Stimulated activated CD4-positive, alpha-beta T cell treated with anti-CD3 and anti-CD28 coated beads, Interleukin-15, amount 100 ng/mL, for 24 hours (primary cell): ENCODE data around the gene ENTPD3.
A peak's percentile ranks its signal among the peaks of the same experiment; 100 is the strongest.

Experiments
- DNase-seq: peaks from one replicate; pipeline ENCODE4 v3.0.0-alpha.2; 2020

ENTPD3 gene

GRCh38 chr3:40387001-40387894 lies at the start of gene ENTPD3:
Gene ENTPD3, plus strand, starts transcription at chr3:40387184. Its CDS starts 874 bp downstream, at chr3:40388058.
- DNase-seq = peak; percentile 66

GRCh38 chr3:40339871-40340270 lies 47.1 kb upstream of the ENTPD3 start:
- DNase-seq = no peak

GRCh38 chr3:40340541-40341170 lies 46.3 kb upstream of the ENTPD3 start:
- no peak for DNase-seq

GRCh38 chr3:40341671-40342070 lies 45.3 kb upstream of the ENTPD3 start:
- no peak for DNase-seq

GRCh38 chr3:40350529-40350928 lies 36.5 kb upstream of the ENTPD3 start:
- no peak for DNase-seq

- DNase-seq = no peak
These were observed 31.6 kb upstream of the ENTPD3 start for GRCh38 chr3:40355410-40355809.

- DNase-seq = no peak
These were observed 28.5 kb upstream of the ENTPD3 start for GRCh38 chr3:40358454-40358853.

GRCh38 chr3:40363674-40364073 lies 23.3 kb upstream of the ENTPD3 start:
- DNase-seq = no peak

GRCh38 chr3:40366203-40367162 lies 20.5 kb upstream of the ENTPD3 start:
- no peak for DNase-seq

GRCh38 chr3:40369716-40370115 lies 17.3 kb upstream of the ENTPD3 start:
- no peak for DNase-seq

- DNase-seq = no peak
These were observed 9.2 kb upstream of the ENTPD3 start for GRCh38 chr3:40377822-40378221.

- DNase-seq = no peak
These were observed 7.2 kb upstream of the ENTPD3 start for GRCh38 chr3:40379674-40380306.

GRCh38 chr3:40381904-40382616 lies 4.9 kb upstream of the ENTPD3 start:
- DNase-seq = no peak

- DNase-seq = no peak
These were observed 4.4 kb upstream of the ENTPD3 start for GRCh38 chr3:40382617-40382979.

GRCh38 chr3:40386213-40386612 lies 771 bp upstream of the ENTPD3 start:
- DNase-seq = no peak

- DNase-seq = no peak
These were observed 891 bp downstream of the ENTPD3 start for GRCh38 chr3:40387895-40388254.

- DNase-seq = no peak
These were observed 9.4 kb downstream of the ENTPD3 start for GRCh38 chr3:40396406-40396805.

GRCh38 chr3:40397129-40397528 lies 10.1 kb downstream of the ENTPD3 start:
- no peak for DNase-seq

GRCh38 chr3:40397912-40398311 lies 10.9 kb downstream of the ENTPD3 start:
- DNase-seq = no peak

GRCh38 chr3:40398346-40398745 lies 11.4 kb downstream of the ENTPD3 start:
- no peak for DNase-seq

- DNase-seq = no peak
These were observed 17.7 kb downstream of the ENTPD3 start for GRCh38 chr3:40404591-40405198.

- DNase-seq = no peak
These were observed 20.0 kb downstream of the ENTPD3 start for GRCh38 chr3:40407007-40407406.
